Mucosa of stomach (tissue), 1 donor: ENCODE data around the gene FAM163B.

Source experiments
- H3K27me3 ChIP-seq: one replicate; pipeline ENCODE4 v1.7.0; 2013; ENCODE audit warnings: mild to moderate bottlenecking, low read length; ENCODE audit not compliant: control insufficient read depth, insufficient read depth
- H3K36me3 ChIP-seq: one replicate; pipeline ENCODE4 v1.7.0; 2013; ENCODE audit warnings: low read length; ENCODE audit not compliant: control insufficient read depth, insufficient read depth
- H3K4me1 ChIP-seq: one replicate; pipeline ENCODE4 v1.7.0; 2013; ENCODE audit warnings: mild to moderate bottlenecking, low read length; ENCODE audit not compliant: control insufficient read depth, insufficient read depth
- H3K4me3 ChIP-seq: one replicate; pipeline ENCODE4 v1.7.0; 2013; ENCODE audit warnings: low read length
- H3K9ac ChIP-seq: one replicate; pipeline ENCODE4 v1.7.0; 2013; ENCODE audit warnings: mild to moderate bottlenecking, low read length, moderate library complexity
- H3K9me3 ChIP-seq: one replicate; pipeline ENCODE4 v1.7.0; 2013; ENCODE audit warnings: mild to moderate bottlenecking, low read length, moderate library complexity; ENCODE audit not compliant: control insufficient read depth
- donor health status: Pancreatic carcinoma.

FAM163B gene

GRCh38 chr9:133581513-133582343 is 27.5 kb downstream of the FAM163B start:
- Histone ChIP-seq H3K36me3 (no peaks in the 10 kb centered on the region), H3K9me3 (no peaks in the 10 kb centered on the region), H3K4me3 (no peak overlapping the region), H3K9ac (no peak overlapping the region), H3K4me1 (peaks cover 4% of the 10 kb centered on the region), H3K27me3 (peaks cover 26% of the 10 kb centered on the region)

DNA sequence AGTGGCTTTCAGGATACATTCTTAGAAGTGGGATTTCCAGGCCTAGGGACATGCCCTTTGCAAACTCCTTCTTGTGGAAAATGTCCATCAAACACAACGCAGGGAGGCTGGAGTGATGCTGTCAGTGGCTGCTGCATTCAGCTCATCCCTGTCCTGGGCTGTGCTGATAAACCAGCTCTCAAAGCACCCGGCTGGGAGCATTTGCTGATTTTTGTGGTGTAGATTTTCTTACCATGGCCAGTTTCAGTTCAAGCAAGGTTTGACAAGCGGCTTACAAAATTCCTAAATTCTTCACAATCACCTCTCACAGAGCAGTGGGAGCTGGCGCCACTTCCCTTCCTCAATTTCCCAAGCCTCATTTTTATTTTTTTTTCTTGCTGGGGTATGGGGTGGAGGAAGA is 28.2 kb downstream of the FAM163B start:
- no peak overlapping the region for H3K9ac ChIP-seq
- H3K36me3 ChIP-seq, result no peaks in the 10 kb centered on the region
- no peak overlapping the region for H3K4me3 ChIP-seq
- peaks cover 4% of the 10 kb centered on the region for H3K4me1 ChIP-seq
- H3K9me3 ChIP-seq, result no peaks in the 10 kb centered on the region
- H3K27me3 ChIP-seq, result peaks cover 18% of the 10 kb centered on the region

DNA sequence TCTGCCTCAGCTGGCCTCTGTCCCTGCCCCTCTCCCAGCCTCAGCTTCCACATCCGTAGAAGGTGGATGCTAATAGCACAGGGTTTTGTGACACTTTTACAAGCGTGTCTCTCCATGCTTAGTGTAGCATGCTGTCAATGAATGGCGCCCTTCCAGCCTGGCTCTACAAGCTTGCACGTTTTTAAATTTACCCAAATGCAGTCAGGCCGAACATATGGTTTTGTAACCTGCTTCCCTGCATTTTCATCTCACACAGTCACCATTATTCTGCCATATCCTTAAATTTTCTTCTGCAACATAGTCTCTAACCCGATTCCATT is 28.8 kb downstream of the FAM163B start:
- Histone ChIP-seq H3K9me3 (no peaks in the 10 kb centered on the region), H3K27me3 (peaks cover 12% of the 10 kb centered on the region), H3K9ac (no peak overlapping the region), H3K4me3 (no peak overlapping the region), H3K4me1 (peaks cover 4% of the 10 kb centered on the region), H3K36me3 (no peaks in the 10 kb centered on the region)

DNA sequence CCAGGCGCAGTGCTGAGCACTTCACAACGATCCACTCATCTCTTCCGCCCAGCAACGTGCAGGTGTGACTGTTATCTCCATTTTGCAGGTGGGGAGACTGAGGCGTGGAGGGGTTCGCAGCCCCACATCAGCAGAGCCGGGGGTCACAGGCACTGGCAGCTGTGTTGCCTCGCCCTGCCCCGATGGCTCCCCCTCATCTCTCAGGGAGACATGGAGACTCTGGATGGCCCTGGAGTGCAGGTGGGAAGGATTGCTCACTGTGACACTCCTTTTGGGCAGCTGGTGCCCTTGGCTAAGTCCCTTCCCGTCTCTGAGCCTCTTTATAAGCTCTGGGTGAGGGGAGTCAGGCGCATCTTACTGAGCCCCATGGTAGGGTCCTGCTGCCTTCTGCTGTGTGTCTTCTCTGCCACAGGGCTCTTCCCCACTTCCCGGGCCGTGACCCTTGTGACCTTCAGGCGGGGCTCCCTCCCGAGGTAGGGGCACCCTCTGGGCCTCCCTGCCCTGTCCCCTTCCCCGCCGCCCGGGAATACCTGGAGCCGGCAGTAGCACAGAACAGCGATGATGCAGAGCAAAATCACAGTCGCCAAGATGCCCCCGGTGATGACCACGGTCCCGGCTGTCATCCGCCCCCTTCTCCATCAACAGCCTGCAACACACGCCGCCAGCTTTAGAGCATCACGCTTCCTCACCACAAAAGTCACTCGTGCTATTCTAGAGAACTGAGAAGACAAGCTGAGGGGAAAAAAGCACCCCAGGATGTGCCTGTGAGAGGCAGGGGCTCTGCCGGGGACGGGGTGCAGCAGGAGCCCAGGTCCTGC is 29.4 kb downstream of the FAM163B start:
- Histone ChIP-seq H3K27me3 (peaks cover 7% of the 10 kb centered on the region), H3K4me1 (peaks cover 4% of the 10 kb centered on the region), H3K9me3 (no peaks in the 10 kb centered on the region), H3K4me3 (no peak overlapping the region), H3K36me3 (no peaks in the 10 kb centered on the region), H3K9ac (no peak overlapping the region)

- Histone ChIP-seq H3K9ac (no peak overlapping the region), H3K4me3 (no peak overlapping the region), H3K4me1 (no peaks in the 10 kb centered on the region), H3K27me3 (peaks cover 3% of the 10 kb centered on the region), H3K9me3 (no peaks in the 10 kb centered on the region), H3K36me3 (no peaks in the 10 kb centered on the region)
Measured at GRCh38 chr9:133578524-133579441, 30.4 kb downstream of the FAM163B start.

DNA sequence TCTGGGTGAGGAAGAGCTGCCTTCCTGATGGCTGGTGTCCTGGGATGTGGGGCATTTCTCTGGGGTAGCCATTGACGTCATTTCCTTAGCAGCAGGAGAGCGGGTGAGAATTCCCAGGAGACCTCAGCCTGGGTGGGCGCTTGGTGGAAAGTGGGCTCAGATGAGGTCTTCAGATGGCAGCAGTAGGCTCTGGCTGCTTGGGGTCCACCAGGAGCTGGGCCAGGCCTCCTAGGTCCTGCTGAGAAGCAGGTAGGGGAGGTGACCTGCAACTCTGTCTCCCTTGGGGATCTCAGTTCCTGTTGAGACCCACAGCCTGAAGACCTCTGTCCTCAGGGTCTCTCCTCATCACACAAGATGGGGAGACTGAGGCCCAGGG is 31.5 kb downstream of the FAM163B start:
- Histone ChIP-seq H3K27me3 (no peaks in the 10 kb centered on the region), H3K9me3 (no peaks in the 10 kb centered on the region), H3K4me1 (no peaks in the 10 kb centered on the region), H3K4me3 (no peak overlapping the region), H3K9ac (no peak overlapping the region), H3K36me3 (no peaks in the 10 kb centered on the region)

DNA sequence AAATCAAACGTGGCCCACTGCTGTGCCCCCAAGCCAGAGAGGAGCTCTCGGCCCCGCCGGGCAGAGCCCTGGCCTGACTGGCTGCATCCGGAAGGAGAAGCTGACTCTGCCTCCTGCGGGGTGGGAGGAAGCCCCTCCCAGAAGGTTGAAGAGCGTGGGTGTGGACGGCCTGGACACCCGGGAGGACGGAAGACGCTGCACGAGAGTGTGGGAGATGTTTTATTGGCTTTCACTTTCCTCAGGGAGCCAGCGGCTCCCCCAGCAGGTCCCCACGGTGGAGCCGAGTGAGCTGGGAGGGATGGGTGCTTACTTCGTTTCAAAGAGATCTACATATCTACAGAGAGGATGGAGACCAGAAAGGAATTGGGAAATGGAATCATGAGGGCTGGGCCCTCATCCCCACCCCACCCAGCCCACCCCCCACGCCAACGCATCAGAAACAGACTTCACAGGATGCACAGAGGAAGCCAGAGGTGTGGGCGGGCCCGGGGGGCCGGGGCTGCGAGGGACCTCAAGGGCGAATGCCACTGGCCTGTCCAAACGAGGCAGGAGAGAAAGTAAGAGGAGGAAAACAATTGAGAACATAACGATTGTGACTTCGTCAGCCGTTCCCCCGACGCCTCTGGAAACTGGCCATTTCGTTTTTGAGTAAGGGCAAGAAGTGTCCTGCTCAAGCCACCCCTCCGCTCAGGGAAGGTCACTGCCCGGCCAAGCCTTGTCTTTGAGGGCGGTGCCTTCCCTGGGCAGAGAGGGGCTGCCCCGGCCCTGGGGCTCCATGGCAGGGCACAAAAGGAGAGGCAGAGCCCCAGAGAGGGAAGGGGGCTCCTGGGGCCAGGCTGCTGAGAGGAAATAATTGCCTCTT is 32.1 kb downstream of the FAM163B start:
- Histone ChIP-seq H3K4me1 (no peaks in the 10 kb centered on the region), H3K4me3 (no peak overlapping the region)

GRCh38 chr9:133576031-133576874 is 32.9 kb downstream of the FAM163B start:
- H3K4me1 ChIP-seq, result no peaks in the 10 kb centered on the region
- no peaks in the 10 kb centered on the region for H3K9me3 ChIP-seq
- H3K4me3 ChIP-seq, result no peak overlapping the region
- H3K27me3 ChIP-seq, result no peaks in the 10 kb centered on the region
- H3K36me3 ChIP-seq, result no peaks in the 10 kb centered on the region
- no peak overlapping the region for H3K9ac ChIP-seq

More for the DNA sequence above, 32.1 kb downstream of the FAM163B start:
- no peaks in the 10 kb centered on the region for H3K36me3 ChIP-seq
- no peaks in the 10 kb centered on the region for H3K9me3 ChIP-seq
- H3K27me3 ChIP-seq, result no peaks in the 10 kb centered on the region
- no peak overlapping the region for H3K9ac ChIP-seq

DNA sequence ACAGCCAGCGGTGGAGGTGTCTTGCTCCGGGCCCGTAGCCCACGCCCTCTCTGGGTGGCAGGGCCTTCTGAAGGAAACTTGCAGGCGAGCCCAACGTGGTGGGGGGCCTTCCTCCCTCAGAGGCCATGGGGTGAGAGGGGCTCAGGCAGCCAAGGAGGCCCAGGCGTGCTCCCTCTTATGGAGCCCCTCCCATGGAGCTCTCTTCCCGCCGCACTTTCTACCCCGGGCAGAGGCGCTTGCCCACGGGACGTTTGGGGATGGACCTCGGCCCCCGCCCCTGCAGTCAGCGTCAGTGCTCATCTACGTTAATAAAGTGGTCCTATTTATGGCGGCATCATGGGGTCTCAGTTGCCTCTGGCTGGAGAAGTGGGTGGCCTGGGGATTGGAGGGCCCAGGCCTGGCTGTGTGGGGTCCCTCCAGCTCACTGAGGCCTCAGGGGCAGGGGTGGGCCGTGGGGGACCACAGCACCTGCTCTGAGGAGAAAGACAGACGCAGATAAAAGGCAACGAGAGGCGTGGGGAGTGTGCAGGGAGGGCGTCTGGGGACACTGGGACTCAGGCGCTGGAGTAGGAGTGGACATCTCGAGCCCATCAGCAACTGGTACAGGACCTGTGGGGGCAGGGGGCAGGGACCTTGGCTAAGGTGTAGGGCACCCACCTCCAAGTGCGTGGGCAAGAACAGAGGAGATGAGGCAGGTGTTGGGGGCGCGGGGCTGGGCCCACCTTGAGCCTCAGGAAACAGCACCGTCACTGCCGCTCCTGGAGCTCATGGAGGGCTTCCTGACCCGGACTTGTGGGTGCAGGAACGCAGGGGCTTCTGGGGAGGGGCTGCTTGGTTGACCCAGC is 33.8 kb downstream of the FAM163B start:
- Histone ChIP-seq H3K9me3 (no peaks in the 10 kb centered on the region), H3K36me3 (no peaks in the 10 kb centered on the region), H3K4me3 (no peak overlapping the region), H3K27me3 (no peaks in the 10 kb centered on the region), H3K9ac (no peak overlapping the region), H3K4me1 (no peaks in the 10 kb centered on the region)

DNA sequence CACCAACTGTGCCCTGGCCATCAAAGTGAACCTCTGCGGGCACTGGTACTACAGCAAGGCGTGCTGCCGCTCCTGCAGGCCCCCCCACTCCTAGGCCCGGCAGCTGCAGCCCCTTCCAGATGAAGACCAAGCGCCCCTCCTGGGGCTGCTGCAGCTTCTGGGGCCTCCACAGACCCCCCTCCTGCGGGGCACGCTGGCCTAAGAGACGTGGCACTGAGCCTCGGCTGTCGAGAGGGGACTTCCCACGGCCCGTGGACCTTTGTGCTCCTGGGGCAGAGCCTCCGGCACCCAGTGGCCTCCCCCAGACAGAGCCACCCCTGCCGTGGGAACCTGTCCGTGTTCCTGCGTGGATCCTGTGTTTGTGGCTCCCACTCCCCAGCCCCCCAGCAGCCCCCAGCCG is 34.4 kb downstream of the FAM163B start:
- no peak overlapping the region for H3K9ac ChIP-seq
- no peaks in the 10 kb centered on the region for H3K9me3 ChIP-seq
- no peaks in the 10 kb centered on the region for H3K4me1 ChIP-seq
- H3K4me3 ChIP-seq, result no peak overlapping the region
- H3K27me3 ChIP-seq, result no peaks in the 10 kb centered on the region
- H3K36me3 ChIP-seq, result no peaks in the 10 kb centered on the region
